SK-N-SH treated with all-trans-retinoic acid at 6 μM for 48 hours (cell line): ENCODE results near the gene FANCC.

Source experiments
- ATAC-seq: fragments of 200-7000 bp; cut with Tn5 transposase; 3 replicates; pipeline ENCODE4 v1.9.1; 2020; ENCODE audit warnings: mild to moderate bottlenecking, moderate library complexity
- BACH2 ChIP-seq: fragments of 250-450 bp; sonication (Bioruptor Pico); IDR thresholded peaks from 2 replicates; pipeline ENCODE4 v1.9.0; 2021; ENCODE audit warnings: mild to moderate bottlenecking, borderline replicate concordance
- ESRRG ChIP-seq: fragments of 250-450 bp; sonication (Bioruptor Pico); IDR thresholded peaks from 2 replicates; pipeline ENCODE4 v1.6.1; 2021; ENCODE audit warnings: mild to moderate bottlenecking
- GLIS3 ChIP-seq: fragments of 250-450 bp; sonication (Bioruptor Pico); IDR thresholded peaks from 2 replicates; pipeline ENCODE4 v1.5.0; 2020; ENCODE audit warnings: mild to moderate bottlenecking, moderate library complexity
- PATZ1 ChIP-seq: fragments of 250-450 bp; sonication (Bioruptor Pico); IDR thresholded peaks from 2 replicates; pipeline ENCODE4 v1.8.0; 2020; ENCODE audit warnings: mild to moderate bottlenecking, moderate library complexity, borderline replicate concordance
- PPARA ChIP-seq: fragments of 250-450 bp; sonication (Bioruptor Pico); IDR thresholded peaks from 2 replicates; pipeline ENCODE4 v1.5.0; 2020; ENCODE audit warnings: mild to moderate bottlenecking, borderline replicate concordance
- RARB ChIP-seq: fragments of 250-450 bp; sonication (Bioruptor Pico); IDR thresholded peaks from 2 replicates; pipeline ENCODE4 v1.8.0; 2021; ENCODE audit warnings: mild to moderate bottlenecking, moderate library complexity
- TCF4 ChIP-seq: fragments of 250-450 bp; sonication (Bioruptor Pico); IDR thresholded peaks from 2 replicates; pipeline ENCODE4 v1.8.0; 2021; ENCODE audit warnings: mild to moderate bottlenecking, moderate library complexity, borderline replicate concordance
- TOX ChIP-seq: fragments of 250-450 bp; sonication (Bioruptor Pico); IDR thresholded peaks from 2 replicates; pipeline ENCODE4 v1.8.0; 2021; ENCODE audit warnings: mild to moderate bottlenecking, moderate library complexity, borderline replicate concordance
- ZC3H10 ChIP-seq: fragments of 250-450 bp; sonication (Bioruptor Pico); IDR thresholded peaks from 2 replicates; pipeline ENCODE4 v1.5.1; 2021; ENCODE audit warnings: mild to moderate bottlenecking, moderate library complexity
- ZFP3 ChIP-seq: fragments of 250-450 bp; sonication (Bioruptor Pico); IDR thresholded peaks from 2 replicates; pipeline ENCODE4 v1.5.0; 2020; ENCODE audit warnings: mild to moderate bottlenecking, moderate library complexity
- ZFP30 ChIP-seq: fragments of 450-650 bp; formaldehyde crosslinking; IDR thresholded peaks from 2 replicates; pipeline ENCODE4 v1.5.0; 2022; ENCODE audit warnings: mild to moderate bottlenecking, moderate library complexity
- ZNF565 ChIP-seq: fragments of 450-650 bp; formaldehyde crosslinking; conservative IDR thresholded peaks from 2 replicates; pipeline ENCODE4 v1.5.0; 2020; ENCODE audit warnings: low read depth, mild to moderate bottlenecking, moderate library complexity
- ZNF70 ChIP-seq: fragments of 450-650 bp; formaldehyde crosslinking; IDR thresholded peaks from 2 replicates; pipeline ENCODE4 v1.5.0; 2020; ENCODE audit warnings: mild to moderate bottlenecking, moderate library complexity
- ZNF8 ChIP-seq: fragments of 450-650 bp; formaldehyde crosslinking; IDR thresholded peaks from 2 replicates; pipeline ENCODE4 v1.5.0; 2020; ENCODE audit warnings: mild to moderate bottlenecking, moderate library complexity
- TF ChIP-seq, protein P1 (sequence below): fragments of 250-450 bp; sonication (Bioruptor Pico); IDR thresholded peaks from 2 replicates; pipeline ENCODE4 v1.5.1; 2020; ENCODE audit warnings: low read depth, mild to moderate bottlenecking, moderate library complexity
- TF ChIP-seq, protein P2 (sequence below): fragments of 250-450 bp; sonication (Bioruptor Pico); IDR thresholded peaks from 2 replicates; pipeline ENCODE4 v1.5.0; 2020; ENCODE audit warnings: mild to moderate bottlenecking, moderate library complexity
- TF ChIP-seq, protein P3 (sequence below): fragments of 250-450 bp; sonication (Bioruptor Pico); IDR thresholded peaks from 2 replicates; pipeline ENCODE4 v1.5.1; 2021; ENCODE audit warnings: mild to moderate bottlenecking, moderate library complexity
- TF ChIP-seq, protein P4 (sequence below): fragments of 250-450 bp; sonication (Bioruptor Pico); IDR thresholded peaks from 2 replicates; pipeline ENCODE4 v1.8.0; 2021; ENCODE audit warnings: low read depth, mild to moderate bottlenecking, moderate library complexity, borderline replicate concordance

Gene FANCC

GRCh38 chr9:95341293-95341962 lies 23.9 kb upstream of the FANCC start:
- peak; percentile 78 for ATAC-seq
- TF ChIP-seq, protein P1, sequence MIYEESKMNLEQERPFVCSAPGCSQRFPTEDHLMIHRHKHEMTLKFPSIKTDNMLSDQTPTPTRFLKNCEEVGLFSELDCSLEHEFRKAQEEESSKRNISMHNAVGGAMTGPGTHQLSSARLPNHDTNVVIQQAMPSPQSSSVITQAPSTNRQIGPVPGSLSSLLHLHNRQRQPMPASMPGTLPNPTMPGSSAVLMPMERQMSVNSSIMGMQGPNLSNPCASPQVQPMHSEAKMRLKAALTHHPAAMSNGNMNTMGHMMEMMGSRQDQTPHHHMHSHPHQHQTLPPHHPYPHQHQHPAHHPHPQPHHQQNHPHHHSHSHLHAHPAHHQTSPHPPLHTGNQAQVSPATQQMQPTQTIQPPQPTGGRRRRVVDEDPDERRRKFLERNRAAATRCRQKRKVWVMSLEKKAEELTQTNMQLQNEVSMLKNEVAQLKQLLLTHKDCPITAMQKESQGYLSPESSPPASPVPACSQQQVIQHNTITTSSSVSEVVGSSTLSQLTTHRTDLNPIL (CRISPR knock-in tag): no peak
- TF ChIP-seq PPARA (CRISPR knock-in tag) (no peak), ZNF8 (CRISPR knock-in tag) (no peak), GLIS3 (CRISPR knock-in tag) (no peak), ZC3H10 (CRISPR knock-in tag) (no peak), RARB (CRISPR knock-in tag) (no peak), TCF4 (CRISPR knock-in tag) (no peak), PATZ1 (no peak), ZNF70 (CRISPR knock-in tag) (no peak), ESRRG (CRISPR knock-in tag) (no peak), BACH2 (CRISPR knock-in tag) (no peak)
- TF ChIP-seq, protein P2, sequence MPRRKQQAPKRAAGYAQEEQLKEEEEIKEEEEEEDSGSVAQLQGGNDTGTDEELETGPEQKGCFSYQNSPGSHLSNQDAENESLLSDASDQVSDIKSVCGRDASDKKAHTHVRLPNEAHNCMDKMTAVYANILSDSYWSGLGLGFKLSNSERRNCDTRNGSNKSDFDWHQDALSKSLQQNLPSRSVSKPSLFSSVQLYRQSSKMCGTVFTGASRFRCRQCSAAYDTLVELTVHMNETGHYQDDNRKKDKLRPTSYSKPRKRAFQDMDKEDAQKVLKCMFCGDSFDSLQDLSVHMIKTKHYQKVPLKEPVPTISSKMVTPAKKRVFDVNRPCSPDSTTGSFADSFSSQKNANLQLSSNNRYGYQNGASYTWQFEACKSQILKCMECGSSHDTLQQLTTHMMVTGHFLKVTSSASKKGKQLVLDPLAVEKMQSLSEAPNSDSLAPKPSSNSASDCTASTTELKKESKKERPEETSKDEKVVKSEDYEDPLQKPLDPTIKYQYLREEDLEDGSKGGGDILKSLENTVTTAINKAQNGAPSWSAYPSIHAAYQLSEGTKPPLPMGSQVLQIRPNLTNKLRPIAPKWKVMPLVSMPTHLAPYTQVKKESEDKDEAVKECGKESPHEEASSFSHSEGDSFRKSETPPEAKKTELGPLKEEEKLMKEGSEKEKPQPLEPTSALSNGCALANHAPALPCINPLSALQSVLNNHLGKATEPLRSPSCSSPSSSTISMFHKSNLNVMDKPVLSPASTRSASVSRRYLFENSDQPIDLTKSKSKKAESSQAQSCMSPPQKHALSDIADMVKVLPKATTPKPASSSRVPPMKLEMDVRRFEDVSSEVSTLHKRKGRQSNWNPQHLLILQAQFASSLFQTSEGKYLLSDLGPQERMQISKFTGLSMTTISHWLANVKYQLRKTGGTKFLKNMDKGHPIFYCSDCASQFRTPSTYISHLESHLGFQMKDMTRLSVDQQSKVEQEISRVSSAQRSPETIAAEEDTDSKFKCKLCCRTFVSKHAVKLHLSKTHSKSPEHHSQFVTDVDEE (CRISPR knock-in tag): no peak
- TF ChIP-seq, protein P3, sequence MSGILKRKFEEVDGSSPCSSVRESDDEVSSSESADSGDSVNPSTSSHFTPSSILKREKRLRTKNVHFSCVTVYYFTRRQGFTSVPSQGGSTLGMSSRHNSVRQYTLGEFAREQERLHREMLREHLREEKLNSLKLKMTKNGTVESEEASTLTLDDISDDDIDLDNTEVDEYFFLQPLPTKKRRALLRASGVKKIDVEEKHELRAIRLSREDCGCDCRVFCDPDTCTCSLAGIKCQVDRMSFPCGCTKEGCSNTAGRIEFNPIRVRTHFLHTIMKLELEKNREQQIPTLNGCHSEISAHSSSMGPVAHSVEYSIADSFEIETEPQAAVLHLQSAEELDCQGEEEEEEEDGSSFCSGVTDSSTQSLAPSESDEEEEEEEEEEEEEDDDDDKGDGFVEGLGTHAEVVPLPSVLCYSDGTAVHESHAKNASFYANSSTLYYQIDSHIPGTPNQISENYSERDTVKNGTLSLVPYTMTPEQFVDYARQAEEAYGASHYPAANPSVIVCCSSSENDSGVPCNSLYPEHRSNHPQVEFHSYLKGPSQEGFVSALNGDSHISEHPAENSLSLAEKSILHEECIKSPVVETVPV (CRISPR knock-in tag): no peak
- TF ChIP-seq, protein P4, sequence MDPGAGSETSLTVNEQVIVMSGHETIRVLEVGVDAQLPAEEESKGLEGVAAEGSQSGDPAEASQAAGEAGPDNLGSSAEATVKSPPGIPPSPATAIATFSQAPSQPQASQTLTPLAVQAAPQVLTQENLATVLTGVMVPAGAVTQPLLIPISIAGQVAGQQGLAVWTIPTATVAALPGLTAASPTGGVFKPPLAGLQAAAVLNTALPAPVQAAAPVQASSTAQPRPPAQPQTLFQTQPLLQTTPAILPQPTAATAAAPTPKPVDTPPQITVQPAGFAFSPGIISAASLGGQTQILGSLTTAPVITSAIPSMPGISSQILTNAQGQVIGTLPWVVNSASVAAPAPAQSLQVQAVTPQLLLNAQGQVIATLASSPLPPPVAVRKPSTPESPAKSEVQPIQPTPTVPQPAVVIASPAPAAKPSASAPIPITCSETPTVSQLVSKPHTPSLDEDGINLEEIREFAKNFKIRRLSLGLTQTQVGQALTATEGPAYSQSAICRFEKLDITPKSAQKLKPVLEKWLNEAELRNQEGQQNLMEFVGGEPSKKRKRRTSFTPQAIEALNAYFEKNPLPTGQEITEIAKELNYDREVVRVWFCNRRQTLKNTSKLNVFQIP (CRISPR knock-in tag): no peak

DNA sequence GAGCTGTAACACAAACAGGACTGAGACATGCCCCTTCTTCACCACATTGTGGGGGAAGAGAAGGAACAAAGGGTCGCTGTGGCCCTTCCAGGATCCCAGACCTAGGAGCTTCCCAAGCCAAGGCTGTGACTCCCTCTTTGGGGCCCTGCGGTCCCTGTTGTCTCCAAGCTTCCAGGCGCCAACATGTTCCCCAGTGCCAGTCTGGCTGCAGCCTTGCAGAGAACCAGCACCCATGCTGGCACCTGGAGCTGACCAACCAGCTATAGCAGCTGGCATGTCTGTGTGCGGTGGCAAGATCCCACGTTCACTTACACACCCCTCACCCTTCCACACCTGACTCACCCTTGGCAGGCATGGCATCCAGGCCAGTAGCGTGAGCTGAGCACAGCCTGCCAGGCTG lies 20.7 kb upstream of the FANCC start:
- ATAC-seq: no peak
- no peak for TF ChIP-seq ZNF8 (CRISPR knock-in tag)
- no peak for TF ChIP-seq ZFP3
- no peak for TF ChIP-seq ZFP30 (CRISPR knock-in tag)
- TF ChIP-seq ZC3H10 (CRISPR knock-in tag): no peak
- TF ChIP-seq PATZ1: no peak
- no peak for TF ChIP-seq TCF4 (CRISPR knock-in tag)
- no peak for TF ChIP-seq BACH2 (CRISPR knock-in tag)

- no peak for ATAC-seq
- TF ChIP-seq ZC3H10 (CRISPR knock-in tag) (no peak), PPARA (CRISPR knock-in tag) (no peak), TCF4 (CRISPR knock-in tag) (no peak), PATZ1 (no peak), GLIS3 (CRISPR knock-in tag) (no peak), ZNF565 (CRISPR knock-in tag) (no peak), ZNF8 (CRISPR knock-in tag) (no peak), TOX (CRISPR knock-in tag) (no peak)
Measured at GRCh38 chr9:95336281-95336680, 18.8 kb upstream of the FANCC start.
